Measurements from ENCODE around the gene ZBED4. TPM values are rescaled to one million over a fixed set of nuclear protein-coding genes. Genes with fewer than 3 reads are reported as not detected.

Gene ZBED4
- total RNA-seq: 10 to 100 TPM; 17.7 to 18.6 TPM
- 10 to 100 TPM in 1 of 2 donors, 1 to 10 TPM in 1; 6.7 to 10.0 TPM for polyA plus RNA-seq

- Mint-ChIP-seq H3K36me3 (peaks cover 0 to 8% of the 10 kb centered on the region in 2 donors), H3K27me3 (no peaks in the 10 kb centered on the region), H3K27ac (peak within 1 kb of the TSS; percentile 92 to 96 (median 94)), H3K4me3 (peak within 1 kb of the TSS; percentile 92 to 97 (median 94)), H3K4me1 (peaks cover 29 to 64% (median 48%) of the 10 kb centered on the region in 4 donors), H3K9me3 (peaks cover 0 to 1% (median 0%) of the 10 kb centered on the region in 8 donors)
- no peaks in the 10 kb centered on the region for H3K27me3 ChIP-seq (ENCODE audit: insufficient read depth, low read length)
- peak; percentile 95 to 100 (median 99) for DNase-seq
- no peaks in the 10 kb centered on the region for H3K36me3 ChIP-seq (ENCODE audit: insufficient read depth, low read length)
- ChIA-PET CTCF (ENCODE audit: partially characterized antibody) (interaction anchor here (1.0 kb wide), 1 partner anchor 24 kb away, joined by 3 read pairs; no protein-coding TSS in a partner anchor), POLR2A (ENCODE audit: partially characterized antibody) (interaction anchor here (1.0 to 4.4 kb wide), 8 partner anchors 11 to 44 kb away, joined by 3 to 39 read pairs (median 10); no protein-coding TSS in a partner anchor)
- H3K27ac ChIP-seq (ENCODE audit: low read depth, low read length): peak within 1 kb of the TSS; percentile 75
- H3K4me1 ChIP-seq (ENCODE audit: insufficient read depth, low read length): peaks cover 36% of the 10 kb centered on the region
- no peaks in the 10 kb centered on the region for H3K9me3 ChIP-seq (ENCODE audit: control insufficient read depth in 1 of 2, low read length in 2 of 2)
- peak within 1 kb of the TSS; percentile 46 to 69 for H3K4me3 ChIP-seq (ENCODE audit: low read length in 2 of 2)
- intact Hi-C loops (cut with micrococcal nuclease): loop anchor here (1.0 kb wide), 3 partner anchors 14 to 65 kb away; partner anchors contain the start of genes ALG12 and CRELD2
Measured at GRCh38 chr22:49852898-49853894, at the start of gene ZBED4. TSS of gene ZBED4 (plus strand) at chr22:49853844. CDS start at chr22:49883663, 29,819 bp downstream.

- intact Hi-C loops (cut with micrococcal nuclease): loop anchor here (5.0 kb wide), 1 partner anchor 40 kb away; no protein-coding TSS in a partner anchor
- Histone ChIP-seq H3K36me3 (ENCODE audit: insufficient read depth, low read length) (peaks cover 25% of the 10 kb centered on the region), H3K9me3 (ENCODE audit: control insufficient read depth in 1 of 2, low read length in 2 of 2) (no peaks in the 10 kb centered on the region), H3K4me3 (ENCODE audit: low read length in 2 of 2) (no peak overlapping the region), H3K27me3 (ENCODE audit: insufficient read depth, low read length) (no peaks in the 10 kb centered on the region), H3K27ac (ENCODE audit: low read depth, low read length) (peak overlapping the region; percentile 18), H3K4me1 (ENCODE audit: insufficient read depth, low read length) (peaks cover 78% of the 10 kb centered on the region)
- no peak for DNase-seq
- Mint-ChIP-seq H3K9me3 (peaks cover 0 to 1% (median 0%) of the 10 kb centered on the region in 8 donors), H3K4me3 (peak overlapping the region in 6 of 8 donors; percentile 35 to 78 (median 62)), H3K4me1 (peaks cover 47 to 89% (median 65%) of the 10 kb centered on the region in 4 donors), H3K27me3 (no peaks in the 10 kb centered on the region), H3K36me3 (peaks cover 11 to 52% of the 10 kb centered on the region in 2 donors), H3K27ac (peak overlapping the region in 6 of 7 donors; percentile 42 to 94 (median 84))
- CTCF ChIA-PET (ENCODE audit: partially characterized antibody): no interaction called here
- POLR2A ChIA-PET (ENCODE audit: partially characterized antibody): interaction anchor here (1.1 kb wide), 1 partner anchor 19 kb away, joined by 3 read pairs; no protein-coding TSS in a partner anchor
Measured at GRCh38 chr22:49807129-49807528, 46.5 kb upstream of the ZBED4 start.

- POLR2A ChIA-PET (ENCODE audit: partially characterized antibody): interaction anchor here (0.7 to 1.5 kb wide), 4 partner anchors 13 to 47 kb away, joined by 3 to 7 read pairs (median 3); no protein-coding TSS in a partner anchor
- peak; percentile 70 to 80 (median 76) for DNase-seq
- peaks cover 0 to 1% (median 0%) of the 10 kb centered on the region in 8 donors for H3K9me3 Mint-ChIP-seq
- intact Hi-C loops (cut with micrococcal nuclease): loop anchor here (1.0 to 5.0 kb wide), 2 partner anchors 31 to 41 kb away; no protein-coding TSS in a partner anchor
- Histone ChIP-seq H3K36me3 (ENCODE audit: insufficient read depth, low read length) (peaks cover 19% of the 10 kb centered on the region), H3K4me1 (ENCODE audit: insufficient read depth, low read length) (peaks cover 87% of the 10 kb centered on the region), H3K9me3 (ENCODE audit: control insufficient read depth in 1 of 2, low read length in 2 of 2) (no peaks in the 10 kb centered on the region), H3K4me3 (ENCODE audit: low read length in 2 of 2) (peak overlapping the region in 1 of 2 donors; percentile 13), H3K27me3 (ENCODE audit: insufficient read depth, low read length) (no peaks in the 10 kb centered on the region), H3K27ac (ENCODE audit: low read depth, low read length) (peak overlapping the region; percentile 24)
- H3K27me3 Mint-ChIP-seq: no peaks in the 10 kb centered on the region
- peaks cover 52 to 92% (median 70%) of the 10 kb centered on the region in 4 donors for H3K4me1 Mint-ChIP-seq
- peaks cover 6 to 50% of the 10 kb centered on the region in 2 donors for H3K36me3 Mint-ChIP-seq
- peak overlapping the region; percentile 83 to 94 (median 87) for H3K27ac Mint-ChIP-seq
- H3K4me3 Mint-ChIP-seq: peak overlapping the region in 7 of 8 donors; percentile 35 to 78 (median 65)
- CTCF ChIA-PET (ENCODE audit: partially characterized antibody): interaction anchor here (1.0 kb wide), 1 partner anchor 117 kb away, joined by 3 read pairs; no protein-coding TSS in a partner anchor
Measured at GRCh38 chr22:49807780-49808708, 45.6 kb upstream of the ZBED4 start.

- H3K4me3 Mint-ChIP-seq: peak overlapping the region in 5 of 8 donors; percentile 18 to 65 (median 57)
- no peak overlapping the region for H3K4me3 ChIP-seq (ENCODE audit: low read length in 2 of 2)
- peaks cover 52 to 91% (median 75%) of the 10 kb centered on the region in 4 donors for H3K4me1 Mint-ChIP-seq
- ChIA-PET CTCF (ENCODE audit: partially characterized antibody) (interaction anchor here (1.2 to 2.2 kb wide), 2 partner anchors 10 to 220 kb away, joined by 3 to 4 read pairs; no protein-coding TSS in a partner anchor), POLR2A (ENCODE audit: partially characterized antibody) (interaction anchor here (1.2 kb wide), 1 partner anchor 117 kb away, joined by 3 read pairs; no protein-coding TSS in a partner anchor)
- intact Hi-C loops (cut with micrococcal nuclease): no loop called here
- H3K27ac ChIP-seq (ENCODE audit: low read depth, low read length): no peak overlapping the region
- DNase-seq: no peak
- H3K27ac Mint-ChIP-seq: peak overlapping the region in 6 of 7 donors; percentile 3 to 94 (median 66)
- H3K4me1 ChIP-seq (ENCODE audit: insufficient read depth, low read length): peaks cover 88% of the 10 kb centered on the region
- H3K9me3 Mint-ChIP-seq: no peaks in the 10 kb centered on the region
- H3K27me3 ChIP-seq (ENCODE audit: insufficient read depth, low read length): no peaks in the 10 kb centered on the region
- H3K9me3 ChIP-seq (ENCODE audit: control insufficient read depth in 1 of 2, low read length in 2 of 2): no peaks in the 10 kb centered on the region
- H3K36me3 Mint-ChIP-seq: peaks cover 4 to 48% of the 10 kb centered on the region in 2 donors
- H3K36me3 ChIP-seq (ENCODE audit: insufficient read depth, low read length): peaks cover 6% of the 10 kb centered on the region
- no peaks in the 10 kb centered on the region for H3K27me3 Mint-ChIP-seq
Measured at GRCh38 chr22:49810363-49811019, 43.2 kb upstream of the ZBED4 start.

GRCh38 chr22:49811020-49811791, 42.4 kb upstream of the ZBED4 start:
- Histone ChIP-seq H3K4me1 (ENCODE audit: insufficient read depth, low read length) (peaks cover 88% of the 10 kb centered on the region), H3K9me3 (ENCODE audit: control insufficient read depth in 1 of 2, low read length in 2 of 2) (no peaks in the 10 kb centered on the region), H3K27ac (ENCODE audit: low read depth, low read length) (no peak overlapping the region), H3K36me3 (ENCODE audit: insufficient read depth, low read length) (peaks cover 6% of the 10 kb centered on the region), H3K27me3 (ENCODE audit: insufficient read depth, low read length) (no peaks in the 10 kb centered on the region), H3K4me3 (ENCODE audit: low read length in 2 of 2) (no peak overlapping the region)
- H3K36me3 Mint-ChIP-seq: peaks cover 4 to 54% of the 10 kb centered on the region in 2 donors
- DNase-seq: no peak
- H3K27me3 Mint-ChIP-seq: no peaks in the 10 kb centered on the region
- peaks cover 53 to 92% (median 76%) of the 10 kb centered on the region in 4 donors for H3K4me1 Mint-ChIP-seq
- peak overlapping the region; percentile 38 to 94 (median 77) for H3K27ac Mint-ChIP-seq
- POLR2A ChIA-PET (ENCODE audit: partially characterized antibody): interaction anchor here (1.0 to 1.7 kb wide), 2 partner anchors 22 to 43 kb away, joined by 3 read pairs; no protein-coding TSS in a partner anchor
- peak overlapping the region in 6 of 8 donors; percentile 1 to 65 (median 55) for H3K4me3 Mint-ChIP-seq
- CTCF ChIA-PET (ENCODE audit: partially characterized antibody): interaction anchor here (1.2 to 2.2 kb wide), 2 partner anchors 10 to 219 kb away, joined by 3 to 4 read pairs; no protein-coding TSS in a partner anchor
- H3K9me3 Mint-ChIP-seq: no peaks in the 10 kb centered on the region
- intact Hi-C loops (cut with micrococcal nuclease): no loop called here

Measured in CD4-positive, alpha-beta memory T cell (primary cell).